OCI-LY3 (cell line): ENCODE results near the gene KIDINS220.

ENCODE experiments used
- H2AFZ ChIP-seq: fragments of 200-600, 300-600 bp; shearing (Covaris generic); 2 replicates; pipeline ENCODE4 v1.6.0; 2014; ENCODE audit warnings: antibody characterized with exemption, low read depth, low read length
- H3K27ac ChIP-seq: fragments of 200-600, 300-600 bp; sonication (generic); 2 replicates; pipeline ENCODE4 v1.5.1; 2014; ENCODE audit warnings: mild to moderate bottlenecking, low read length, moderate library complexity, mixed read lengths
- H3K27me3 ChIP-seq: fragments of 200-600, 300-600 bp; sonication (generic); 2 replicates; pipeline ENCODE4 v1.6.1; 2014; ENCODE audit warnings: low read depth, low read length, mixed read lengths
- H3K36me3 ChIP-seq: fragments of 200-600, 300-600 bp; sonication (generic); replicated peaks from 2 replicates; pipeline ENCODE3; 2014; ENCODE audit warnings: low read depth, low read length, mixed read lengths
- H3K4me1 ChIP-seq: fragments of 300-600, 200-600 bp; sonication (generic); 2 replicates; pipeline ENCODE4 v1.6.1; 2014; ENCODE audit warnings: low read length, mixed read lengths
- H3K4me2 ChIP-seq: fragments of 200-600, 300-600 bp; sonication (generic); 2 replicates; pipeline ENCODE4 v1.6.1; 2014; ENCODE audit warnings: low read length, mixed read lengths
- H3K4me3 ChIP-seq: fragments of 300-600, 200-600 bp; sonication (generic); 2 replicates; pipeline ENCODE4 v1.5.1; 2014; ENCODE audit warnings: antibody characterized with exemption, mild to moderate bottlenecking, low read length, moderate library complexity
- H3K79me2 ChIP-seq: fragments of 300-600, 200-600 bp; shearing (Covaris generic); 2 replicates; pipeline ENCODE4 v1.6.1; 2014; ENCODE audit warnings: mild to moderate bottlenecking, low read length, mixed read lengths
- H3K9ac ChIP-seq: fragments of 300-600, 200-600 bp; shearing (Covaris generic); 2 replicates; pipeline ENCODE4 v1.6.0; 2014; ENCODE audit warnings: mild to moderate bottlenecking, low read length, moderate library complexity
- H3K9me3 ChIP-seq: fragments of 200-600, 300-600 bp; shearing (Covaris generic); 2 replicates; pipeline ENCODE4 v1.6.1; 2014; ENCODE audit warnings: low read length, mixed read lengths; ENCODE audit not compliant: insufficient read depth
- H4K20me1 ChIP-seq: fragments of 200-600, 300-600 bp; sonication (generic); 2 replicates; pipeline ENCODE4 v1.6.1; 2016; ENCODE audit warnings: low read length, mixed read lengths; ENCODE audit not compliant: insufficient read depth
- CTCF ChIP-seq: fragments of 200-600, 300-600 bp; sonication (generic); IDR thresholded peaks from 2 replicates; pipeline ENCODE4 v1.5.1; 2014; ENCODE audit warnings: antibody characterized with exemption, low read length, low read depth
- EZH2phosphoT487 ChIP-seq: fragments of 200-600 bp; shearing (Covaris generic); IDR thresholded peaks from 2 replicates; pipeline ENCODE4 v1.6.1; 2018; ENCODE audit warnings: antibody characterized with exemption, mixed run types, low read depth

KIDINS220 gene

GRCh38 chr2:8863331-8863953 is 26.0 kb upstream of the KIDINS220 start:
- Histone ChIP-seq H2AFZ (no peak overlapping the region), H3K9me3 (no peaks in the 10 kb centered on the region), H3K27ac (no peak overlapping the region), H3K4me2 (no peak overlapping the region), H3K79me2 (no peaks in the 10 kb centered on the region), H3K27me3 (peaks cover 22% of the 10 kb centered on the region), H3K9ac (no peak overlapping the region), H3K36me3 (no peaks in the 10 kb centered on the region), H3K4me1 (no peaks in the 10 kb centered on the region), H3K4me3 (no peak overlapping the region), H4K20me1 (no peaks in the 10 kb centered on the region)
- no peak for TF ChIP-seq EZH2phosphoT487
- no peak for TF ChIP-seq CTCF

- no peak for TF ChIP-seq EZH2phosphoT487
- no peak for TF ChIP-seq CTCF
- Histone ChIP-seq H2AFZ (no peak overlapping the region), H3K4me3 (no peak overlapping the region), H4K20me1 (no peaks in the 10 kb centered on the region), H3K9ac (no peak overlapping the region), H3K27me3 (peaks cover 22% of the 10 kb centered on the region), H3K4me2 (no peak overlapping the region), H3K9me3 (no peaks in the 10 kb centered on the region), H3K4me1 (no peaks in the 10 kb centered on the region), H3K36me3 (no peaks in the 10 kb centered on the region), H3K27ac (no peak overlapping the region), H3K79me2 (no peaks in the 10 kb centered on the region)
Measured at GRCh38 chr2:8862230-8862629, 24.8 kb upstream of the KIDINS220 start.

- Histone ChIP-seq H3K9me3 (no peaks in the 10 kb centered on the region), H3K4me1 (no peaks in the 10 kb centered on the region), H3K36me3 (no peaks in the 10 kb centered on the region), H3K9ac (no peak overlapping the region), H4K20me1 (no peaks in the 10 kb centered on the region), H3K4me3 (no peak overlapping the region), H3K4me2 (no peak overlapping the region), H2AFZ (no peak overlapping the region), H3K79me2 (no peaks in the 10 kb centered on the region), H3K27me3 (peaks cover 22% of the 10 kb centered on the region), H3K27ac (no peak overlapping the region)
- TF ChIP-seq CTCF (no peak), EZH2phosphoT487 (no peak)
Measured at GRCh38 chr2:8861797-8862196, 24.4 kb upstream of the KIDINS220 start.

GRCh38 chr2:8860239-8860638 is 22.8 kb upstream of the KIDINS220 start:
- H3K4me2 ChIP-seq: no peak overlapping the region
- no peaks in the 10 kb centered on the region for H4K20me1 ChIP-seq
- no peak overlapping the region for H3K4me3 ChIP-seq
- H3K9ac ChIP-seq: no peak overlapping the region
- H3K9me3 ChIP-seq: no peaks in the 10 kb centered on the region
- no peak overlapping the region for H3K27ac ChIP-seq
- H2AFZ ChIP-seq: no peak overlapping the region
- no peaks in the 10 kb centered on the region for H3K4me1 ChIP-seq
- H3K79me2 ChIP-seq: no peaks in the 10 kb centered on the region
- TF ChIP-seq CTCF (no peak), EZH2phosphoT487 (no peak)
- no peaks in the 10 kb centered on the region for H3K36me3 ChIP-seq
- H3K27me3 ChIP-seq: peaks cover 26% of the 10 kb centered on the region
